Non-pigmented ciliary epithelial cell (primary cell): ENCODE data around the gene ABCF2.
A peak's percentile ranks its signal among the peaks of the same experiment; 100 is the strongest.

Source experiments
- DNase-seq: peaks from one replicate; pipeline ENCODE4 v3.0.0-alpha.2; 2010; ENCODE audit warnings: low read depth

Gene ABCF2

DNA sequence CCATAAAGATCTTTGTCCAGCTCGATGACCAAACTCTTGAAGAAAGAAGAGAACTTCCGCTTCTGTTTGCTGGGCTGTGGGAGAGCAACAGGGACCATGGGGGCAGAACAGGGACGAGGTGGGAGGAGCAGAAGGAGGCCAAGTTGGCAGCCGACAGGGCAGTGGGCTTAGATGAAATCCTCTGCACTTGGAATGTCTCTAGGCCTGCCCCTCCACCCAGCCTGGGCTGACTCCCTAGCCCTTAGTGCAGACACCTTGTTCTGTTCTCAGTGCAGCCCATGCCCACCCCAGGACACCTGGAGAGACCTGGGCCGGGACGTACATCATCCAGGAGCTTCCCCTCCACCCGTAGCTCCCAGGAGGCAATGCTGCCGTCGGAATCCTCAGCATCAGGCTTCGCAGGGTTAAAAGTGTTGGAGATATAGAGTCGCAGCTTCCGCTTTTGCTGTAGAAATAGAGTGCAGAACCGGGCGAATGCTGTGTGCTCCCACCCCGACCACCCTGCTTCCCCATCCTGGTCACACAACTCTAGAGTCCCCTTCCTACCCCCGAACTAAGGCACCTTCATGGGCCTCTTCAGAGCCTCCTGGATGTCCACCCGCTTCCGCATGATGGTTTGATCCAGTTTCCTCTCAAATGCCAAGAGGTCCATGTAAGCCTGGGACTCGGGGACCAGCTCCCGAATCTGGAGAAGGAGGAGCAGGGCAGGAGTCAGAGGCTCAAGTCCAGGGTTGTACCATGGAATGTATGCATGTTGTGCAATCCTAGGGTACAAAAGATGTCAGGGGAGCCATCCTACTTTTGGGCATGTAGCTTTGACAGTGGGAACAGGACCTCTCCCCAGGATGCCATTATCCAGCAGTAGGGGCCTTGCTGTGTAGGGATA lies 15.4 kb upstream of the ABCF2 start:
- no peak for DNase-seq

DNA sequence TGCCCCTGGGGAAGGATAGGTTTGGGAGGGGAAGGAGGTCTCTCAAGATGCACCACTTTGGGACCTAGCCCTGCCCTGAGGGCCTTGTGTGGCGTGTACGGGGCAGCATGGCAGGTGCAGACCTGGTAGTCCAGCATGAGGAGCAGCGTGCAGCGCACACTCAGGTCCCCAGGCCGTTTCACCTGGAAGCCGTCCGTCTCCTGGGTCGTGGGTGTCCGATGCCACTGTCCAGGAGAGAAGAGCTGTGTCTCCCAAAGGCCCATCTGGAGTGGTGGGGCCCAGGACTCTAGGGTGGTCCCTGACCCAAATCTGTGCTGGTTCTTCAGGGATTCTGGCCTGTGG lies 14.7 kb upstream of the ABCF2 start:
- DNase-seq, result no peak

DNA sequence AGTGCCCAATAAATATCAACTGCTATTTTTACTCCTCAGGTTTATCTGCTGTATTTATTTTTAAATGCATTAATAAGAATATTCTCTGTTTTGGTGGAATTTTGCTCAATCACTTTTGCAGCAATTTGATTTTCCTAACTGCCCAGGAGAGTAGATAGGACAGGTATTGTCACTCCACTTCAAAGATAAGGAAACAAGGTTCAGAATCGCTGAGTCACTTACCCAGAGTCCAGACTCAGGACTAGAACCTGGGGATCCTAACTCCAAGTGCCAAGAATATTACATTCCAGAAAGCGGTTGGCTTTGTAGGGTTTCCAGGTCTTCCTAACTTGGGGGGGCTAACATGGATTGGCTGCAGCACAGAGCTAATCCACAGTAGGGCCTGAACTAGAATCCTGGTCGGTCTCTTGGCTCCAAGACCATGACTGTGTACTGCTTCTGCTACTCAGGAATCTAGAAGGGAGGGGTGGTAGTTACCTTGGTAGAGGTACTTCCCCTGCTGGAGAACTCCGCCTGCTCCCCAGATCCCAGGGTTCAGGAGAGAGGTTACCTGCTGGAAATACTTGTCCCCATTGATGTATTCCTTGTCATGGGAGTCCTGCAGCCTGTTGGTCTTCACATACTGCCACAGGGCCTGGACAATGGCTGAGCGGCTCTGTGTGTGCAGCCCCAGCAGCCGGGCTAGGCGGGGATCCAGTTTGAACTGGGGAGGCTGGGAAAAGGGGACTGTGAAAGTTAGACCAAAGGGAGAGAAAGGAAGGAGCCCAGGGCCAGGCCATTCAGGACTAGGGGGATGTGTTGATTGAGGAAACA lies 14.1 kb upstream of the ABCF2 start:
- DNase-seq, result no peak

DNA sequence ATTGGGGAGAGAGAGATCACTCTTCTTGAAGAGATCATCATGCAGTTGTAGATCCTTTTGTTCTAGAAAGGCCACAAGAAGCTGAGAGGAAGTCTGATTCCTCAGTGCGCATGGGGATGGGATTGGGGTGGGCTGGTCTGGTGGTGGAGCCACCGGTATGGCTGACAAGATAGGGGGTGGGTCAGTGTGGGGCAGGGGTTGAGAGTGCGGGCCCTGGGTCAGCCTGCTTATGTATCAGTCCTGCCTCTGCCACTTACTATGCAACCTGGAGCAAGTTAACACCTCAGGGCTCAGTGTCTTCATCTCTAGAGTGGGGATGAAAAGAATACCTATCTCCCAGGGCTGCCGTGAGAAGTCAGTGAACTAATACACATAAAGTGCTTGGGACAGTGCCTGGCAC lies 13.5 kb upstream of the ABCF2 start:
- DNase-seq, result no peak

DNA sequence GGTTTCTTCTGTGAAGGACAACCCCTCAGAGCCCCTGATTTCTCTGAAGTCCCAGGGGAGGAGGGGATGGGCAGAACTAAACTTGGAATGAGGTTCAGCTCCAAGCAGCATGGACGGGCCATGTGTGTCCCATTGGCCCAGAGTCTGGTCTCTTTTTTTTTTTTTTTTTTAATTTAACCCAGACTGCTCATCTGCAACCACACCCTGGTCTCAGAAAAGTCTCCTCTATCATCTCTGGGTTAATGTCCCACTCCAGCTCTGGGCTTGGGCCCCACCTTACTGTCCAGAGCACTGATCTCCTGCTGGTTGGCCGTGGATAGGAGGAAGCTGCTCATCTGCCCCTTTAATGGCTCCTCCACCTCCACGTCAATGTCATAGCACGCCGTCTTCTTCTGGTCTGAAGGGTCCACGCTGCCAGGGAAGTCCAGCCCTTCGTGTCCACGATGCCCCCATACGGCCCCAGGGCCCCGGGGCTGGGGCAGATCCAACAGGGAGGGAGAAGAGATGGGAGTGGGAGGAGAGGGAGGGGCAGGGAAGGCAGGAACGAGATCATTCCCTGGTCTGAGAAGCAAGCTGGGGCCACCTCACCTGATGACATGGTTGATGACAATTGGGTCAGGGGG lies 12.9 kb upstream of the ABCF2 start:
- no peak for DNase-seq

DNA sequence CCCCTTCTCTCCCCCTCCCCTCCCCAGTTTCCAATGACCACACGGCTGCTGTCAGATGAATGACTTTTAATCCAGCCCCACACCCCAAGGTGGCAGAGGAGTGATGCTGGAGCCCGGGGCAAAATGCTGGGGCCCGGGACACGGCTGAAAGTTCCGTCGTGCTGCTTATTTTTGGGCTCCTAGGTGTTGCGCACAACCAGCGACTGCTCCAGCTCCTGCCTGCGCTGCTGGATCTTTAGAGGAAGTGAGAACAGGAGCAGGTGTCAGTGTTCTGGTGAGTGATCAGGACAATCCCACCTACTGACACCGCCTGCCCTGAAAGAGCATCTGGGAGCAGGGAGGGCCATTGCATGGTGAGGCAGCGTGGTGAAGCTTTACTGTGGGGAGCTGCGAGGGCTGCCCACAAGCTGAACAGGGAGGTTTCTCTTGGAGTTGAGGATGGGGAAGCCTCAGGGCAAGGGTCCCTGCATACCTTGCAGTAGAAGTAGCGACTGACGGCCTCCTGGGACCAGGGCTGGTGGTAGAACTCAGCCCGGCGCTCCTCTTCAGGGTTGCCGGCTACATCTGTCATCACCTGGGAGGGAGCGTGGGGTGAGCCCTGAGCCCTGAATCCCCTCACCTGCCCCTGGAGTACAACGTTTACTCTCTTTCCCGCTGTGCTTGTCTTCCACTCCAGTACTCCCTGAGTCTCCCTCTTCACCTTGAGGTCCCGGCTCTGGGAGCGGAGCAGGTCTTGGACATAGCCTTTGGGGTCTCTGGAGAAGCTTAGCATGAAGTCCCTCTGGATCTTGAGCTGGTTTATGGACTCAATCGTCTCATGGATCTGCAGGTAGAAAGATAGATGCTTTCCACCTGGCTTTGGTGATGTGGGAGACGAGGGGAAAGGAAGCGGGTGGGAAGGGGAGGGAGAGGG lies 12.2 kb upstream of the ABCF2 start:
- DNase-seq, result no peak

DNA sequence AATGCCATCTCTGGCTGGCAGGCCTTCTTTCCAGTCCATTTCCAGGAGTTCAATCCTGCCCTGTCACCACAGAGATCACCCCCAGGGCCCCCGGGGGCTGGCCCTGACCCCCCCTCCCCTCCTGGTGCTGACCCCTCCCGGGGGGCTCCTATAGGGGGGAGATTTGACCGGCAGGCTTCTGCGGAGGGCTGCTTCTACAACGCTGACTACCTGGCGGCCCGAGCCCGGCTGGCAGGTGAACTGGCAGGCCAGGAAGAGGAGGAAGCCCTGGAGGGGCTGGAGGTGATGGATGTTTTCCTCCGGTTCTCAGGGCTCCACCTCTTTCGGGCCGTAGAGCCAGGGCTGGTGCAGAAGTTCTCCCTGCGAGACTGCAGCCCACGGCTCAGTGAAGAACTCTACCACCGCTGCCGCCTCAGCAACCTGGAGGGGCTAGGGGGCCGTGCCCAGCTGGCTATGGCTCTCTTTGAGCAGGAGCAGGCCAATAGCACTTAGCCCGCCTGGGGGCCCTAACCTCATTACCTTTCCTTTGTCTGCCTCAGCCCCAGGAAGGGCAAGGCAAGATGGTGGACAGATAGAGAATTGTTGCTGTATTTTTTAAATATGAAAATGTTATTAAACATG lies 11.3 kb upstream of the ABCF2 start:
- DNase-seq, result no peak

DNA sequence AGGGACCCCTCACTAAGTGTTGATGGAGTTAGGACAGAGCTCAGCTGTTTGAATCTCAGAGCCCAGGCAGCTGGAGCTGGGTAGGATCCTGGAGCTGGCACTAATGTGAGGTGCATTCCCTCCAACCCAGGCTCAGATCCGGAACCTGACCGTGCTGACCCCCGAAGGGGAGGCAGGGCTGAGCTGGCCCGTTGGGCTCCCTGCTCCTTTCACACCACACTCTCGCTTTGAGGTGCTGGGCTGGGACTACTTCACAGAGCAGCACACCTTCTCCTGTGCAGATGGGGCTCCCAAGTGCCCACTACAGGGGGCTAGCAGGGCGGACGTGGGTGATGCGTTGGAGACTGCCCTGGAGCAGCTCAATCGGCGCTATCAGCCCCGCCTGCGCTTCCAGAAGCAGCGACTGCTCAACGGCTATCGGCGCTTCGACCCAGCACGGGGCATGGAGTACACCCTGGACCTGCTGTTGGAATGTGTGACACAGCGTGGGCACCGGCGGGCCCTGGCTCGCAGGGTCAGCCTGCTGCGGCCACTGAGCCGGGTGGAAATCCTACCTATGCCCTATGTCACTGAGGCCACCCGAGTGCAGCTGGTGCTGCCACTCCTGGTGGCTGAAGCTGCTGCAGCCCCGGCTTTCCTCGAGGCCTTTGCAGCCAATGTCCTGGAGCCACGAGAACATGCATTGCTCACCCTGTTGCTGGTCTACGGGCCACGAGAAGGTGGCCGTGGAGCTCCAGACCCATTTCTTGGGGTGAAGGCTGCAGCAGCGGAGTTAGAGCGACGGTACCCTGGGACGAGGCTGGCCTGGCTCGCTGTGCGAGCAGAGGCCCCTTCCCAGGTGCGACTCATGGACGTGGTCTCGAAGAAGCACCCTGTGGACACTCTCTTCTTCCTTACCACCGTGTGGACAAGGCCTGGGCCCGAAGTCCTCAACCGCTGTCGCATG lies 10.5 kb upstream of the ABCF2 start:
- no peak for DNase-seq

DNA sequence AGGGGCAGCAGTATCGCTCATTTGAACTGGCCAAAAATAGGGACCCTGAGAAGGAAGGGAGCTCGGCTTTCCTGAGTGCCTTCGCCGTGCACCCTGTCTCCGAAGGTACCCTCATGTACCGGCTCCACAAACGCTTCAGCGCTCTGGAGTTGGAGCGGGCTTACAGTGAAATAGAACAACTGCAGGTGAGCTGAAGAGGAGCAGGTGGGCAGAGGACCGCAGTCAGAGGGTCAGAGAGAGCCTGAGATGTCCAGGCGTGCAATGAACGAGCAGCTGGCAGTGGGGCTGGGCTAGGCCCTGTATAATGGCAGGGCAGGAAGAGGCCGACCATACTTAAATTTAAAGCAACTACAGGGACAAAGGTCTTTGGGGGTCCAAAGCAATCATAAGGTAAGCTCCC lies 9.4 kb upstream of the ABCF2 start:
- DNase-seq, result no peak

DNA sequence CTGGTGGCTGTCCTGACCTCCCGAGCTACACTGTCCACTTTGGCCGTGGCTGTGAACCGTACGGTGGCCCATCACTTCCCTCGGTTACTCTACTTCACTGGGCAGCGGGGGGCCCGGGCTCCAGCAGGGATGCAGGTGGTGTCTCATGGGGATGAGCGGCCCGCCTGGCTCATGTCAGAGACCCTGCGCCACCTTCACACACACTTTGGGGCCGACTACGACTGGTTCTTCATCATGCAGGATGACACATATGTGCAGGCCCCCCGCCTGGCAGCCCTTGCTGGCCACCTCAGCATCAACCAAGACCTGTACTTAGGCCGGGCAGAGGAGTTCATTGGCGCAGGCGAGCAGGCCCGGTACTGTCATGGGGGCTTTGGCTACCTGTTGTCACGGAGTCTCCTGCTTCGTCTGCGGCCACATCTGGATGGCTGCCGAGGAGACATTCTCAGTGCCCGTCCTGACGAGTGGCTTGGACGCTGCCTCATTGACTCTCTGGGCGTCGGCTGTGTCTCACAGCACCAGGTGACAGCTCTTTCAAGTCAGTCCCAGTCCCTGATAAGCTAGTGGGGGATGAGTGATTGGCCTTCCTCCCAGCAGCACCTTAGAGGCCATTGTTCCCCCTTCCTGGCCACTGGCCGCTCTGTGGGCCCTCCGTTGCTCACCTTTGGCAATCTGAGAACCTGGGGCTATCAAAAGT lies 8.2 kb upstream of the ABCF2 start:
- DNase-seq, result no peak

DNA sequence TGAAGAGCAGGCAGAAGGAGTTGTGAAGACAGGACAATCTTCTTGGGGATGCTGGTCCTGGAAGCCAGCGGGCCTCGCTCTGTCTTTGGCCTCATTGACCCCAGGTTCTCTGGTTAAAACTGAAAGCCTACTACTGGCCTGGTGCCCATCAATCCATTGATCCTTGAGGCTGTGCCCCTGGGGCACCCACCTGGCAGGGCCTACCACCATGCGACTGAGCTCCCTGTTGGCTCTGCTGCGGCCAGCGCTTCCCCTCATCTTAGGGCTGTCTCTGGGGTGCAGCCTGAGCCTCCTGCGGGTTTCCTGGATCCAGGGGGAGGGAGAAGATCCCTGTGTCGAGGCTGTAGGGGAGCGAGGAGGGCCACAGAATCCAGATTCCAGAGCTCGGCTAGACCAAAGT lies 6.8 kb upstream of the ABCF2 start:
- no peak for DNase-seq

DNA sequence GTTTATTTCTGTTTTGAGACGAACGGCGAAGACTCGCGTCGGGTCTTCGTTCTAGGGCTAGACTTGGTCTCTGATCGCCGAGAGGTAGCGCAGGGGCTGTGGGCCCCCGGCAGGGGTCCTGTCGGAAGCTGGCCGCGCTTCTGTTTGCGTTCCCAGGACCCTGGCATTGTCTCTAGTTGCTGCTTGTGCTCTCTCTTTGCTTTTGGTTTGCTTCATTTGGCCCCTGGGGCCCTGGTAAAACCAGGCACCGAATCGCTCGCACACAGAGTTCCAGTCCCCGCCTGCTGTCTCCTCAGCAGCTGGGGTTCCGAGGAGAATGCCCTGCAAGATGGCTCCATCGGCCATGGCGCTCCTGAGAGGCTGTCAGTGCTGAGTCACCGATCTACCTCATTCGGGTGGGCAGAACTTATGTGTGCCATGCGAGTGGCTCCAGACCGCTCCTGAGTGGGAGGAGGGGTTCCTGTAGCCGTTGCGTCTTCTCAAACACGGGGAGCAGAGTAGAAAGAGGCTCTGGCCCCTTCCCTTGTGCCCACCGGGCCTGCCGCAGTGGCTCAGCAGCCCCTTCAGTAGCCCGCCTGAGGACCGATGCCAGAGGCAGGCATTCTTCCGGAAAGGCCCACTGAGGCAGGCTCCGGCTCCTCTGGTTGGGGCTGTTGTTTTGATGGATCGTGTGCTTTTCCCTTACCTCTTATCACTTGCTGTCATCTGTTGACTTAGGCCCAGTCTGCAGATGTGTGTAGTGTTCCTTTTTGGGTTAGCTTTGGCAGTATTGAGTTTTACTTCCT lies 6.1 kb upstream of the ABCF2 start:
- DNase-seq, result peak; percentile 51

DNA sequence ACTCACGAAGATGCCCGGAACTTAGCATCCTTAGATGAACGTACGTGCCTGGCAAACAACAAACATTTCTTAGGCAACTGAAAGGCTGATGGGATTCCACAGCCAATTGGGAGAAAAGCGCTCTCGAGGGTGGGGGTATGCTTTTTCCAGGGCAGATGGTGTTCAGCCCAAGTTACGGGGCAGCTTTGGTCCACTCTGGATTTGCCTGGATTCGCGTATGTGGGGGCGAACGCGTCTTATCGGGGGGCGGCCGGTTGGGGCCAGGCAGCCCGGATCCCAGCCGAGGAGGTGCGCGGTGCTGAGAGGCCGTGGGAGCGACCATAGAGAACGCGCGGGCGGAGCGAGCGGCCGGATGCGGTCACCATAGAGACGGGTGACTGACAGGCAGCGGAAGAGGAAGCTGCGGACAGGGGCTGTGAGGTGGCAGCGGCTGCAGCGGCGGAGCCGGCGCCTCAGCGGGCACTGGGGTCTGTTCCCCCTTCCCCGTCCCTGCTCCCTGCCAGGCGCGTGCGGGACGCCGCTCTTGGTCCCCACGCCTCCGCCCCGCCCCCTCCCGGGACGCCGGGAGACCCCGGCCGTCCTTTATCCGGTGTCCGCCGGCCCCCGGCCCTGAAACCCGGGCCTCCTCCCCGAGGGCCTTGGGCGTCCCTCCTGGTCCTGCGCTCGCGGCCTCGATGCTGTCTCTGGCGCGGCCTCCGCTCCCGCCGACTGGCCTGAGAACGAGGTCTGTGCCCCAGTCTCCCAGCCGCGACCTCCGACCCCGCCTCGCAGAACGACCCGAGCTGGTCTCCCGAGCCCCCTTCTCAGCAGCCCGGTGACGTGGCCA lies 5.3 kb upstream of the ABCF2 start, which contains the start of gene CHPF2:
TSS of gene CHPF2 (plus strand) at position 393 of the 826 bp plus-strand sequence. CDS start 1,529 bp downstream, outside the sequence.
- DNase-seq, result peak; percentile 26

DNA sequence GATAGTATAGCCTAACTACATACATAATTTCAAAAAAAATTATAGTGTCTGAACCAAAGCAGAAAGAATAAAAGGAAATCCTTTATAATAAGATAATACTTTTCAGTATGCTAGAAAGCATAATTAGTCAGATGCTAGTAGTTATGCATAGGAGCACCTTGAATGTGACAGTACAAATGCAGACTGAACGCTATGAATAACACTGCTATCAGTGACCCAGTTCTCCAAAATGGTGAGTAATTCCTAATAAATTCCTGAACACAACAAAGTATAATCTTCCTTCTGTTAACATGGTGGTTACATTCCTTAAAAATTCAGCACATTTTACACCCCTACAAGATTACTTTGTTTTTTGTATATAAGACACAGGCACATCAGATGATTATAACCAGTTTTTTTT lies 4.1 kb upstream of the ABCF2 start:
- no peak for DNase-seq

DNA sequence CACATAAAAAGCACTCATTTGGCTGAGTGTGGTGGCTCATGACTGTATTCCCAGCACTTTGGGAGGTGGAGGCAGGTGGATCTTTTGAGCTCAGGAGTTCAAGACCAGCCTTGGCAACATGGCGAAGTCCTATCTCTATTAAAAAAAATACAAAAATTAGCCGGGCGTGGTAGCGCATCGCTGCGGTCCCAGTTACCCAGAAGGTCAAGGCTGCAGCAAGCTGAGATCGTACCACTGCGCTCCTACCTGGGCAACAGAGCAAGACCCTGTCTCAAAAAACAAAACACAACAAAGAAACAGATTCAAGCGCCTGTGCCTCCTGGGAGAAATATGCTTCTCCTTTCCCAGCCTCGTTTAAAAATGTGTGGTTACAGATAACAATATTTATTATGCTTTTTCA lies 2.2 kb upstream of the ABCF2 start:
- no peak for DNase-seq

DNA sequence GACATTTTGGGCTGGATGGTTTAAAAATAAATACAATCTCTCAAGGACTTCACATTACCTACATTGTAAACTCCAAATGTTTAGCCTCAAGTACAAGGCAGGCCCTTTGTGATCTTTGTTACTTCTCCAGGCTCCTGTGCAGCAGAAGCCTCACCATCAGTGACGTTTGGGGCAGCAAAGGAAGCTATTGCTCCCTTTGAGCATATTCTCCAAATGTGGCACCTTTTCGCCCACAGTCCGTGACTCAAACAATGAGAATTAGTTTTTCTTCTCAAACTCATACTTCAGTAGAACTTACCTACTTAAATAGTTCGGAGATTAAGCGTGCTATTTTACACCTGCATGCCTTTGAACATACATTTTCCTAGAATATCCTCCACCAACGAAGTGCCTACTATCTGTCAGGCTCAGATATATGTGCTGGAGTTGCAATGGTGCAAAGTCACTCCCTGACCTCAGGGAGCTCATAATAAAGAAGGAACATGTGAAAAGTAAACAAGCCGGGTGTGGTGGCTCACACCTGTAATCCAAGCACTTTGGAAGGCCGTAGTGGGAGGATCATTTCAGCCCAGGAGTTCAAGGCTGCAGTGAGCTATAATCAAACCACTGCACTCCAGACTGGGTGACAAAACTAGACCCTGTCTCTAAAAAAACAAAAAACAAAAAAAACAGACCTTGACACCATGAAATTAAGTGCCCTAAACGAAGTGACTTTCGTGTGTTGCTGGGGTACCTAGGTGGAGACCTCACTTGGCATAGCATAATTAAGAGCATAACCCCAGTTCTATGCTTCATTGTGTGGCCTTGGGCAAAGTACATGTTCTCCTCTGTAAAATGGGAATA lies 1.2 kb upstream of the ABCF2 start:
- no peak for DNase-seq

DNA sequence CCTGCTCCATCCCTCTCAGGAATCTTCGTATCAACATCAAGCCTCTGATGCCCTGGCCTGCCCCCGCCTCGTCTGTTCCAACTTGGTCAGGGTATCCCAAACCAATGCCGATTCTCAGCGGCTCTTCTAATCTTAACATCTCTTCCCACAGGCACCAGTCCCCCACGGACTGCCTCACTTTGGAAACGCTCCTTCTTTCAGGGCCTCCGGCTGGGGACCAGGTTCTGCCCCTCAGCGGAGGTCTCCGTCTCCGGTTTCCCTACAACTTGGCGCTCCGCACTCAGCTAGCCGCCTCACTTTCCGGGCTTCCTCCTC lies 488 bp downstream of the ABCF2 start:
- DNase-seq, result no peak
